A549 (cell line): ENCODE results near the gene ABT1. TPM values are rescaled to one million over a fixed set of nuclear protein-coding genes. Genes with fewer than 3 reads are reported as not detected.

ENCODE experiments used
- ATAC-seq, 2 experiments: fragments of 200-7000 bp in 1 of 2; fragments of >200 bp in 1 of 2; cut with Nextera tagmentation in 1 of 2; cut with Tn5 transposase in 1 of 2; 3 replicates each; pipeline versions ENCODE4 v1.8.0 to v1.9.1; 2018 to 2020; ENCODE audit warnings: mild to moderate bottlenecking in 1 of 2, moderate library complexity in 1 of 2
- CTCF ChIA-PET: fragments of 300-600 bp; sonication (Branson Sonifier 250); formaldehyde crosslinking; extraction: SDS; loops from one replicate; lab custom pipeline; 2021; ENCODE audit warnings: antibody characterized with exemption, inconsistent platforms; lab: Yijun Ruan, JAX
- POLR2A ChIA-PET: fragments of 350-600 bp; formaldehyde crosslinking; extraction: SDS; loops from one replicate; lab custom pipeline; 2021; ENCODE audit warnings: antibody characterized with exemption, inconsistent platforms; lab: Yijun Ruan, JAX
- DNase-seq, 2 experiments: peaks; one replicate each; pipeline versions ENCODE4 v3.0.0 to v3.0.0-alpha.2; 2011 to 2016; ENCODE audit warnings: low read depth in 1 of 2, low spot score in 1 of 2
- FAIRE-seq: peaks from 2 replicates; lab custom pipeline; 2011; peaks lifted over from hg19 to GRCh38; lab: Jason Lieb, UNC
- H3K27ac ChIP-seq, 2 experiments: fragments of >200 bp; sonication (Bioruptor Twin); formaldehyde crosslinking; 3 replicates each; pipeline ENCODE4 v1.5.1; 2016 to 2017
- H3K4me1 ChIP-seq: fragments of >200 bp; sonication (Bioruptor Twin); formaldehyde crosslinking; 3 replicates; pipeline ENCODE4 v1.6.1; 2016
- H3K4me2 ChIP-seq: fragments of >200 bp; sonication (Bioruptor Twin); formaldehyde crosslinking; 3 replicates; pipeline ENCODE4 v1.6.1; 2016
- H3K4me3 ChIP-seq: fragments of >200 bp; sonication (Bioruptor Twin); formaldehyde crosslinking; 3 replicates; pipeline ENCODE4 v1.5.1; 2016
- H3K9me3 ChIP-seq: fragments of >200 bp; sonication (Bioruptor Twin); formaldehyde crosslinking; 3 replicates; pipeline ENCODE4 v1.6.1; 2016
- CBX8 ChIP-seq: fragments of 200-600 bp; sonication (generic); IDR thresholded peaks from 2 replicates; pipeline ENCODE4 v1.6.1; 2016
- CEBPB ChIP-seq, 2 experiments: fragments of >200 bp in 1 of 2; sonication (Bioruptor Twin) in 1 of 2; formaldehyde crosslinking in 1 of 2; IDR thresholded peaks; 2 replicates each; pipeline ENCODE4 v1.6.1; 2012 to 2016
- CTCF ChIP-seq: fragments of >200 bp; sonication (Bioruptor Twin); formaldehyde crosslinking; IDR thresholded peaks from 3 replicates; pipeline ENCODE4 v1.5.1; 2016
- EHF ChIP-seq: fragments of 250-450 bp; sonication (Bioruptor Pico); IDR thresholded peaks from 2 replicates; pipeline ENCODE4 v1.5.0; 2020; ENCODE audit warnings: mild to moderate bottlenecking
- FOSL2 ChIP-seq, 2 experiments: fragments of 450-650 bp in 1 of 2; fragments of >200 bp in 1 of 2; sonication (Bioruptor Twin) in 1 of 2; formaldehyde crosslinking; IDR thresholded peaks; 2 replicates each; pipeline versions ENCODE4 v1.5.0 to v1.6.1; 2016 to 2020; ENCODE audit warnings: mild to moderate bottlenecking in 1 of 2, moderate library complexity in 1 of 2
- HES2 ChIP-seq: fragments of >200 bp; sonication (Bioruptor Twin); formaldehyde crosslinking; IDR thresholded peaks from 2 replicates; pipeline ENCODE4 v1.6.1; 2016
- HOXA7 ChIP-seq: fragments of 250-450 bp; sonication (Bioruptor Pico); IDR thresholded peaks from 2 replicates; pipeline ENCODE4 v1.5.0; 2020; ENCODE audit warnings: mild to moderate bottlenecking, moderate library complexity
- JUN ChIP-seq, 2 experiments: fragments of >200 bp; sonication (Bioruptor Twin); formaldehyde crosslinking; IDR thresholded peaks; 2 replicates in 1 of 2; 3 replicates in 1 of 2; pipeline ENCODE4 v1.6.1; 2016 to 2017
- JUNB ChIP-seq: fragments of >200 bp; sonication (Bioruptor Twin); formaldehyde crosslinking; IDR thresholded peaks from 2 replicates; pipeline ENCODE4 v1.6.1; 2016
- KDM1A ChIP-seq: fragments of 200-600 bp; sonication (generic); IDR thresholded peaks from 2 replicates; pipeline ENCODE4 v1.6.1; 2016; ENCODE audit warnings: low read depth, mild to moderate bottlenecking
- KDM5A ChIP-seq: fragments of 200-600 bp; sonication (generic); IDR thresholded peaks from 2 replicates; pipeline ENCODE4 v1.6.1; 2016; ENCODE audit warnings: antibody characterized with exemption, mild to moderate bottlenecking
- MAFK ChIP-seq: fragments of 450-650 bp; IDR thresholded peaks from 2 replicates; pipeline ENCODE4 v1.6.1; 2014; ENCODE audit not compliant: partially characterized antibody
- MAX ChIP-seq: IDR thresholded peaks from 2 replicates; pipeline ENCODE4 v1.6.1; 2012
- NR3C1 ChIP-seq: fragments of >200 bp; sonication (Bioruptor Twin); formaldehyde crosslinking; IDR thresholded peaks from 3 replicates; pipeline ENCODE4 v1.6.1; 2017
- PHF8 ChIP-seq: fragments of 200-600 bp; sonication (generic); IDR thresholded peaks from 2 replicates; pipeline ENCODE4 v1.6.1; 2016; ENCODE audit warnings: low read depth, mild to moderate bottlenecking, antibody characterized with exemption, moderate library complexity, borderline replicate concordance
- RAD21 ChIP-seq, 2 experiments: fragments of >200 bp in 1 of 2; sonication (Bioruptor Twin) in 1 of 2; formaldehyde crosslinking in 1 of 2; IDR thresholded peaks in 1 of 2; conservative IDR thresholded peaks in 1 of 2; 2 replicates in 1 of 2; 3 replicates in 1 of 2; pipeline ENCODE4 v1.6.1; 2012 to 2018; ENCODE audit warnings: inconsistent platforms in 1 of 2
- REST ChIP-seq: fragments of 200-600 bp; sonication (generic); IDR thresholded peaks from 2 replicates; pipeline ENCODE4 v1.6.1; 2016; ENCODE audit warnings: antibody characterized with exemption, mild to moderate bottlenecking, moderate library complexity
- SREBF2 ChIP-seq: fragments of 450-650 bp; IDR thresholded peaks from 2 replicates; pipeline ENCODE4 v1.6.1; 2014; ENCODE audit warnings: mild to moderate bottlenecking, moderate library complexity
- TP53 ChIP-seq: fragments of 250-450 bp; sonication (Bioruptor Pico); IDR thresholded peaks from 2 replicates; pipeline ENCODE4 v1.5.0; 2021; ENCODE audit warnings: mild to moderate bottlenecking, moderate library complexity
- USF2 ChIP-seq: fragments of 450-650 bp; IDR thresholded peaks from 2 replicates; pipeline ENCODE4 v1.6.1; 2014; ENCODE audit warnings: antibody characterized with exemption
- WGBS: methylation state at CpG from one replicate; pipeline ENCODE4 v1.1.6; 2017; ENCODE audit errors: missing lambda C conversion rate; 5-methylcytosine and 5-hydroxymethylcytosine counted together
- polyA plus RNA-seq, 4 experiments: library from polyadenylated mRNA; depleted of rRNA in 3 of 4; stranded (reverse); fragments of >200 nt; fragmentation: RNase III in 1 of 4; extraction: RNeasy Plus Mini Kit Qiagen cat#74134 plus additional on column Dnase treatment in 1 of 4; gene quantifications; 2 replicates in 3 of 4; 3 replicates in 1 of 4; pipeline ENCODE4 v1.2.3, GENCODE V29; 2011 to 2017

The ABT1 gene
- polyA plus RNA-seq, 2 of the 4 experiments (the other 2 are of a cell fraction): 10.6 to 11.1 TPM

- WGBS: 87% methylated on average over 21 of the region's 21 CpGs
- Histone ChIP-seq H3K4me1 (peaks cover 6% of the 10 kb centered on the region; the same call in 1 of the 3 replicates), H3K27ac (no peak overlapping the region), H3K4me2 (peak overlapping the region; percentile 70), H3K9me3 (no peaks in the 10 kb centered on the region), H3K4me3 (no peak overlapping the region)
- TF ChIP-seq KDM1A: no peak
- TF ChIP-seq CBX8: no peak
- no peak for TF ChIP-seq JUNB
- ChIA-PET POLR2A (interaction anchor here (0.9 kb wide), 1 partner anchor 26 kb away, joined by 3 read pairs; the partner anchor contains the start of gene ABT1), CTCF (interaction anchor here (0.8 to 9.4 kb wide), 10 partner anchors 11 to 236 kb away, joined by 3 to 124 read pairs (median 6); partner anchors contain the start of gene HMGN4)
- DNase-seq (no peak), ATAC-seq (no peak), FAIRE-seq (no peak)
Observed at GRCh38 chr6:26570027-26570809, 26.5 kb upstream of the ABT1 start.

GRCh38 chr6:26571592-26572296 lies 25.0 kb upstream of the ABT1 start:
- TF ChIP-seq HOXA7 (CRISPR knock-in tag): no peak
- no peak for TF ChIP-seq USF2
- TF ChIP-seq KDM5A: no peak
- peak in 1 of 2 experiments; percentile 33; a peak in 1 of 4 replicates for TF ChIP-seq CEBPB (IDR thresholded peaks at IDR 0.05)
- TF ChIP-seq MAFK: peak; percentile 6
- TF ChIP-seq SREBF2: peak; percentile 73
- peak; percentile 25; the same call in 1 of the 2 replicates for TF ChIP-seq MAX
- TF ChIP-seq CBX8: no peak
- TF ChIP-seq EHF (CRISPR knock-in tag): no peak
- TF ChIP-seq JUNB: no peak
- no peak for TF ChIP-seq FOSL2 (IDR thresholded peaks at IDR 0.05)
- TF ChIP-seq FOSL2 (CRISPR knock-in tag; IDR thresholded peaks at IDR 0.05): 0 out of 2 replicates have a peak, but pooled peaks have one; percentile 19
- peak; percentile 65 for TF ChIP-seq PHF8
- peak in 1 of 2 experiments; percentile 32; a peak in 1 of 5 replicates for TF ChIP-seq JUN (IDR thresholded peaks at IDR 0.05)
- FAIRE-seq (no peak), DNase-seq (peak in 1 of 2 experiments; percentile 90), ATAC-seq (peak; percentile 76 to 78)
- POLR2A ChIA-PET: interaction anchor here (0.7 to 3.0 kb wide), 6 partner anchors 18 to 575 kb away, joined by 3 to 13 read pairs (median 4); partner anchors contain the start of gene HMGN4
- H3K4me3 ChIP-seq: peak overlapping the region; percentile 57
- CTCF ChIA-PET: interaction anchor here (0.6 to 9.4 kb wide), 19 partner anchors 9 to 906 kb away, joined by 3 to 124 read pairs (median 4); partner anchors contain the start of gene HMGN4
- WGBS: 3% methylated on average over 24 of the region's 24 CpGs
- H3K27ac ChIP-seq: peak overlapping the region; percentile 78 to 91
- H3K9me3 ChIP-seq: no peaks in the 10 kb centered on the region
- H3K4me1 ChIP-seq: peaks cover 6% of the 10 kb centered on the region; the same call in 1 of the 3 replicates
- H3K4me2 ChIP-seq: peak overlapping the region; percentile 61

- ChIA-PET CTCF (interaction anchor here (0.5 to 9.4 kb wide), 2 partner anchors 11 to 17 kb away, joined by 4 to 124 read pairs; no protein-coding TSS in a partner anchor), POLR2A (interaction anchor here (2.2 kb wide), 1 partner anchor 20 kb away, joined by 8 read pairs; no protein-coding TSS in a partner anchor)
- TF ChIP-seq RAD21 (conservative IDR thresholded peaks at IDR 0.05 in 1 of 2, IDR thresholded peaks at IDR 0.05 in 1 of 2) (no peak), HES2 (no peak), CTCF (no peak), SREBF2 (peak; percentile 43; the same call in 1 of the 2 replicates), JUNB (no peak), NR3C1 (no peak), TP53 (CRISPR knock-in tag) (no peak), REST (no peak), MAX (0 out of 2 replicates have a peak, but pooled peaks have one; percentile 17)
- no peak overlapping the region for H3K4me3 ChIP-seq
- DNase-seq (peak in 1 of 2 experiments; percentile 71), ATAC-seq (peak; percentile 66 to 70), FAIRE-seq (no peak)
- no peaks in the 10 kb centered on the region for H3K4me1 ChIP-seq
- WGBS: 28% methylated on average over 10 of the region's 10 CpGs
- peak overlapping the region; percentile 80 for H3K4me2 ChIP-seq
- H3K27ac ChIP-seq: no peak overlapping the region; a peak in 1 of 6 replicates
- no peaks in the 10 kb centered on the region; the same call in 2 of the 3 replicates for H3K9me3 ChIP-seq
Observed at GRCh38 chr6:26575494-26575939, 21.2 kb upstream of the ABT1 start.
